Measurements from ENCODE around the gene SLC34A3.

- TF ChIP-seq CTCF (IDR thresholded peaks at IDR 0.05) (no peak), POLR2A (IDR thresholded peaks at IDR 0.05; ENCODE audit: low read depth) (no peak), POLR2AphosphoS5 (IDR thresholded peaks at IDR 0.05) (peak; percentile 42 to 73)
Measured at GRCh38 chr9:137269231-137269772, 38.6 kb downstream of the SLC34A3 start.
